IPS-18c (cell line): ENCODE data around the gene RAPSN.

ENCODE experiments used
- H3K4me3 ChIP-seq: 2 replicates; pipeline ENCODE4 v1.7.0; 2013; ENCODE audit warnings: low read depth, mild to moderate bottlenecking, low read length, moderate library complexity; ENCODE audit not compliant: insufficient read depth
- H3K9me3 ChIP-seq: one replicate; pipeline ENCODE4 v1.6.1; 2013; ENCODE audit warnings: mild to moderate bottlenecking, low read length, moderate library complexity; ENCODE audit not compliant: control insufficient read depth, insufficient read depth

The RAPSN gene

GRCh38 chr11:47403135-47403534 lies 45.8 kb downstream of the RAPSN start:
- Histone ChIP-seq H3K9me3 (no peaks in the 10 kb centered on the region), H3K4me3 (no peak overlapping the region)

- no peaks in the 10 kb centered on the region for H3K9me3 ChIP-seq
- H3K4me3 ChIP-seq: peak overlapping the region; percentile 34; the same call in 1 of the 2 replicates
Measured at GRCh38 chr11:47400768-47401279, 48.1 kb downstream of the RAPSN start.

GRCh38 chr11:47399860-47400767 lies 48.8 kb downstream of the RAPSN start:
- H3K4me3 ChIP-seq: peak overlapping the region; percentile 58

GRCh38 chr11:47398551-47398950 lies 50.4 kb downstream of the RAPSN start:
- no peak overlapping the region for H3K4me3 ChIP-seq
- H3K9me3 ChIP-seq: no peaks in the 10 kb centered on the region

More at GRCh38 chr11:47399860-47400767, 48.8 kb downstream of the RAPSN start:
- no peaks in the 10 kb centered on the region for H3K9me3 ChIP-seq

GRCh38 chr11:47398011-47398410 lies 50.9 kb downstream of the RAPSN start:
- no peaks in the 10 kb centered on the region for H3K9me3 ChIP-seq
- H3K4me3 ChIP-seq: no peak overlapping the region

GRCh38 chr11:47396049-47396320 lies 53.0 kb downstream of the RAPSN start:
- Histone ChIP-seq H3K9me3 (no peaks in the 10 kb centered on the region), H3K4me3 (no peak overlapping the region)

GRCh38 chr11:47395223-47396048 lies 53.5 kb downstream of the RAPSN start:
- Histone ChIP-seq H3K4me3 (no peak overlapping the region), H3K9me3 (no peaks in the 10 kb centered on the region)

- H3K9me3 ChIP-seq: no peaks in the 10 kb centered on the region
- H3K4me3 ChIP-seq: no peak overlapping the region
Measured at GRCh38 chr11:47394322-47395222, 54.4 kb downstream of the RAPSN start.

GRCh38 chr11:47394050-47394321 lies 55.0 kb downstream of the RAPSN start:
- H3K4me3 ChIP-seq: no peak overlapping the region
- no peaks in the 10 kb centered on the region for H3K9me3 ChIP-seq

GRCh38 chr11:47393163-47394049 lies 55.5 kb downstream of the RAPSN start:
- H3K4me3 ChIP-seq: no peak overlapping the region
- no peaks in the 10 kb centered on the region for H3K9me3 ChIP-seq

GRCh38 chr11:47392546-47393162 lies 56.3 kb downstream of the RAPSN start:
- Histone ChIP-seq H3K9me3 (no peaks in the 10 kb centered on the region), H3K4me3 (no peak overlapping the region)

GRCh38 chr11:47391711-47392432 lies 57.1 kb downstream of the RAPSN start:
- H3K9me3 ChIP-seq: no peaks in the 10 kb centered on the region
- no peak overlapping the region for H3K4me3 ChIP-seq

- no peaks in the 10 kb centered on the region for H3K9me3 ChIP-seq
- H3K4me3 ChIP-seq: no peak overlapping the region
Measured at GRCh38 chr11:47391077-47391583, 57.8 kb downstream of the RAPSN start.

- no peak overlapping the region for H3K4me3 ChIP-seq
- H3K9me3 ChIP-seq: no peaks in the 10 kb centered on the region
Measured at GRCh38 chr11:47390422-47390760, 58.5 kb downstream of the RAPSN start.

- no peaks in the 10 kb centered on the region for H3K9me3 ChIP-seq
- no peak overlapping the region for H3K4me3 ChIP-seq
Measured at GRCh38 chr11:47389577-47390421, 59.1 kb downstream of the RAPSN start.
